GM03348 (cell line): ENCODE data around the gene HIC2.
"Not testable (repeated sequence)": the region's sequence is repeated elsewhere in the genome, so short reads cannot be mapped to it uniquely, and the experiment has no call there.

ENCODE experiments used
- DNase-seq: peaks from one replicate; pipeline ENCODE4 v3.0.0; 2012; ENCODE audit warnings: low spot score

Gene HIC2

GRCh38 chr22:21417227-21417746 lies at the start of gene HIC2:
TSS of gene HIC2 (plus strand) at chr22:21417371. CDS start at chr22:21442832, 25,461 bp downstream.
- DNase-seq: not testable (repeated sequence)

GRCh38 chr22:21368603-21369310 lies 48.4 kb upstream of the HIC2 start:
- DNase-seq: not testable (repeated sequence)

GRCh38 chr22:21375880-21376279 lies 41.3 kb upstream of the HIC2 start:
- DNase-seq: not testable (repeated sequence)

GRCh38 chr22:21383701-21384467 lies 33.3 kb upstream of the HIC2 start, which contains the start of gene RIMBP3B:
TSS of gene RIMBP3B (plus strand) at chr22:21383751. CDS start at chr22:21383859, 108 bp downstream.
- DNase-seq: not testable (repeated sequence)

- not testable (repeated sequence) for DNase-seq
Measured at GRCh38 chr22:21384468-21385357, 32.5 kb upstream of the HIC2 start.

GRCh38 chr22:21389480-21389879 lies 27.7 kb upstream of the HIC2 start:
- not testable (repeated sequence) for DNase-seq

- not testable (repeated sequence) for DNase-seq
Measured at GRCh38 chr22:21390013-21390412, 27.2 kb upstream of the HIC2 start.

- DNase-seq: not testable (repeated sequence)
Measured at GRCh38 chr22:21394613-21395012, 22.6 kb upstream of the HIC2 start.

GRCh38 chr22:21401197-21401969 lies 15.8 kb upstream of the HIC2 start:
- DNase-seq: not testable (repeated sequence)

- DNase-seq: not testable (repeated sequence)
Measured at GRCh38 chr22:21402763-21403314, 14.3 kb upstream of the HIC2 start.

- DNase-seq: not testable (repeated sequence)
Measured at GRCh38 chr22:21407139-21407538, 10.0 kb upstream of the HIC2 start.

- not testable (repeated sequence) for DNase-seq
Measured at GRCh38 chr22:21407792-21408191, 9.4 kb upstream of the HIC2 start.

GRCh38 chr22:21416375-21416774 lies 796 bp upstream of the HIC2 start:
- DNase-seq: not testable (repeated sequence)

- not testable (repeated sequence) for DNase-seq
Measured at GRCh38 chr22:21417853-21418252, 682 bp downstream of the HIC2 start.

GRCh38 chr22:21418974-21419638 lies 1.9 kb downstream of the HIC2 start:
- not testable (repeated sequence) for DNase-seq

- DNase-seq: not testable (repeated sequence)
Measured at GRCh38 chr22:21420180-21420763, 3.1 kb downstream of the HIC2 start.

- DNase-seq: not testable (repeated sequence)
Measured at GRCh38 chr22:21424084-21424709, 7.0 kb downstream of the HIC2 start.

GRCh38 chr22:21434378-21435233 lies 17.4 kb downstream of the HIC2 start:
- not testable (repeated sequence) for DNase-seq
